HEK293T (cell line): Measurements from ENCODE around the gene CUX1.

Source experiments
- CTCF ChIA-PET: fragments of 350-600 bp; formaldehyde crosslinking; extraction: SDS; loops from one replicate; lab custom pipeline; 2021; ENCODE audit warnings: antibody characterized with exemption, inconsistent platforms; lab: Yijun Ruan, JAX
- POLR2A ChIA-PET: fragments of 350-600 bp; formaldehyde crosslinking; extraction: SDS; loops from one replicate; lab custom pipeline; 2020; ENCODE audit warnings: antibody characterized with exemption, inconsistent platforms; lab: Yijun Ruan, JAX
- DNase-seq: peaks from one replicate; pipeline ENCODE4 v3.0.0; 2012; ENCODE audit warnings: mixed read lengths; ENCODE audit errors: extremely low spot score
- ARNT ChIP-seq: fragments of 450-650 bp; IDR thresholded peaks from 2 replicates; pipeline ENCODE4 v1.6.1; 2017; ENCODE audit warnings: mild to moderate bottlenecking
- BHLHE40 ChIP-seq: fragments of 450-650 bp; IDR thresholded peaks from 2 replicates; pipeline ENCODE4 v1.6.1; 2016; ENCODE audit warnings: mild to moderate bottlenecking, moderate library complexity, borderline replicate concordance
- CTBP1 ChIP-seq: fragments of 450-650 bp; IDR thresholded peaks from 2 replicates; pipeline ENCODE4 v1.6.1; 2016; ENCODE audit warnings: borderline replicate concordance
- ELF4 ChIP-seq: fragments of 450-650 bp; IDR thresholded peaks from 2 replicates; pipeline ENCODE4 v1.6.1; 2017; ENCODE audit warnings: antibody characterized with exemption
- FOXA1 ChIP-seq: fragments of 450-650 bp; IDR thresholded peaks from 2 replicates; pipeline ENCODE4 v1.6.1; 2016; ENCODE audit warnings: mild to moderate bottlenecking
- FOXK2 ChIP-seq: fragments of 450-650 bp; IDR thresholded peaks from 2 replicates; pipeline ENCODE4 v1.6.1; 2016; ENCODE audit warnings: mild to moderate bottlenecking
- FOXM1 ChIP-seq: fragments of 450-650 bp; IDR thresholded peaks from 2 replicates; pipeline ENCODE4 v1.6.1; 2017; ENCODE audit warnings: mild to moderate bottlenecking, borderline replicate concordance
- HDGF ChIP-seq: fragments of 450-650 bp; IDR thresholded peaks from 2 replicates; pipeline ENCODE4 v1.6.1; 2017; ENCODE audit warnings: antibody characterized with exemption, borderline replicate concordance
- L3MBTL2 ChIP-seq: fragments of 450-650 bp; conservative IDR thresholded peaks from 2 replicates; pipeline ENCODE4 v1.6.1; 2016; ENCODE audit warnings: mild to moderate bottlenecking
- LEF1 ChIP-seq: fragments of 450-650 bp; IDR thresholded peaks from 2 replicates; pipeline ENCODE4 v1.6.1; 2017; ENCODE audit warnings: mild to moderate bottlenecking, borderline replicate concordance
- NFRKB ChIP-seq: fragments of 450-650 bp; IDR thresholded peaks from 2 replicates; pipeline ENCODE4 v1.6.1; 2016; ENCODE audit warnings: mild to moderate bottlenecking, moderate library complexity
- SP1 ChIP-seq: fragments of 450-650 bp; IDR thresholded peaks from 2 replicates; pipeline ENCODE4 v1.6.1; 2017
- SUZ12 ChIP-seq: fragments of 450-650 bp; IDR thresholded peaks from 2 replicates; pipeline ENCODE4 v1.6.1; 2016; ENCODE audit warnings: mild to moderate bottlenecking
- TARDBP ChIP-seq: fragments of 450-650 bp; IDR thresholded peaks from 2 replicates; pipeline ENCODE4 v1.6.1; 2016
- ZNF384 ChIP-seq: fragments of 450-650 bp; IDR thresholded peaks from 2 replicates; pipeline ENCODE4 v1.6.1; 2016
- TF ChIP-seq, protein P1 (sequence below): fragments of 450-650 bp; IDR thresholded peaks from 2 replicates; pipeline ENCODE4 v1.6.1; 2016

The CUX1 gene

DNA sequence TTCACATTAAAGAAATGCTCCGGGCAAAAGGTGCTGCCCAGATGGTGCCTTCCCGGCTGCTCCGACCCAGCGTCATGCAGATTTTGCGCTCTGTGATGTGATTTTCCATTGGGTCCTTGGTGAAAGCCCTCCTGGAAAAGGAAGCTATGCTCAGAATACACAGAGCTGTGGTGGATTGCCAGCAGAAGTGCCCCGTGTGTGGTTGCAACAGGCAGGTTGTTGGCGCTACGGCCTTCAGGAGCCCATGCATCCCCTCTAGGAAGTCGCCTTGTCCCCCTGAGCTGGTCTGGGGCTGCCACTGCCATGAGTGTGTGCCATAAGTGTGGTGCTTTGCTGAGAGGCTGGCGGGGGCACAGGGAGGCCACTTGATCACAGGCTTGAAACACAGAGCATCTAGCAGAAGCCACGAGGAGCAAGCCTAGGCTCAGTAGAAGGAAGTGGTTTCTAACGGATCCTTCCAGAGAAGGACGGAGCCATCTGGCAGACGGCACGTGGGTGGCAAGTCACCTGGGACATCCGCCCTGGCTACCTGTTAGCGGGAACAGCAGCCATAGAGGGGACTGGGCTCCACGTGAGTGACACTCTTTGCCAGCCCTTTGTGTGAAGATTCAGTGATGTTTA, 210.9 kb downstream of the CUX1 start:
- ChIA-PET CTCF (no interaction called here), POLR2A (no interaction called here)
- no peak for TF ChIP-seq CTBP1
- no peak for TF ChIP-seq FOXK2
- TF ChIP-seq ZNF384, result no peak
- TF ChIP-seq ELF4, result no peak
- no peak for TF ChIP-seq SP1
- TF ChIP-seq NFRKB, result no peak
- no peak for TF ChIP-seq BHLHE40
- no peak for TF ChIP-seq TARDBP
- TF ChIP-seq SUZ12, result no peak
- no peak for TF ChIP-seq ARNT
- no peak for TF ChIP-seq FOXA1
- TF ChIP-seq L3MBTL2, result no peak
- no peak for TF ChIP-seq LEF1
- TF ChIP-seq HDGF, result no peak
- DNase-seq, result no peak

DNA sequence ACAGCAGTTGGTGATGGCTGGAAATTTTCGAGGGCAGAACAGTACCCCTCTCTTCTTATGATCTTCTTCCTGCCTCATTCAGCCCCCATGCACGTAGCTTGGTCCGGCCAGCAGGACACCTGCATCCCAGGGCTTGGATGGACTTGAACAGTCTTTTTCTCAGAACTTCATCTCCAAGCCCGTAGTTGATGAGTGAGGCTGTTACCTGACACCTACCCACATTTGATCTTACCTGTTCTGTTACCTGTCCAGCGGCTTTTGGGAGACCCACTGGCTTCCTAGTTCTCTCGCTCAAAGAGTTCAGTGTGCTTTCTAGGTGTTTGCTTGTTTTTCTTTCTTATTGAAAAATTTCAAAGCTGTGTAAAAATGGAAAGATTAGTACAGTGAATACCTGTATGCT, 212.2 kb downstream of the CUX1 start:
- DNase-seq, result no peak
- ChIA-PET POLR2A (interaction anchor here (0.6 kb wide), 1 partner anchor 11 kb away, joined by 3 read pairs; no protein-coding TSS in a partner anchor), CTCF (no interaction called here)
- TF ChIP-seq ELF4 (no peak), ARNT (no peak), LEF1 (no peak), ZNF384 (no peak), TARDBP (no peak), FOXA1 (no peak), FOXK2 (no peak), SUZ12 (no peak), NFRKB (no peak), CTBP1 (no peak), FOXM1 (no peak), HDGF (no peak), SP1 (no peak), BHLHE40 (no peak), L3MBTL2 (no peak)
- TF ChIP-seq, protein P1, sequence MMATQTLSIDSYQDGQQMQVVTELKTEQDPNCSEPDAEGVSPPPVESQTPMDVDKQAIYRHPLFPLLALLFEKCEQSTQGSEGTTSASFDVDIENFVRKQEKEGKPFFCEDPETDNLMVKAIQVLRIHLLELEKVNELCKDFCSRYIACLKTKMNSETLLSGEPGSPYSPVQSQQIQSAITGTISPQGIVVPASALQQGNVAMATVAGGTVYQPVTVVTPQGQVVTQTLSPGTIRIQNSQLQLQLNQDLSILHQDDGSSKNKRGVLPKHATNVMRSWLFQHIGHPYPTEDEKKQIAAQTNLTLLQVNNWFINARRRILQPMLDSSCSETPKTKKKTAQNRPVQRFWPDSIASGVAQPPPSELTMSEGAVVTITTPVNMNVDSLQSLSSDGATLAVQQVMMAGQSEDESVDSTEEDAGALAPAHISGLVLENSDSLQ, result no peak

DNA sequence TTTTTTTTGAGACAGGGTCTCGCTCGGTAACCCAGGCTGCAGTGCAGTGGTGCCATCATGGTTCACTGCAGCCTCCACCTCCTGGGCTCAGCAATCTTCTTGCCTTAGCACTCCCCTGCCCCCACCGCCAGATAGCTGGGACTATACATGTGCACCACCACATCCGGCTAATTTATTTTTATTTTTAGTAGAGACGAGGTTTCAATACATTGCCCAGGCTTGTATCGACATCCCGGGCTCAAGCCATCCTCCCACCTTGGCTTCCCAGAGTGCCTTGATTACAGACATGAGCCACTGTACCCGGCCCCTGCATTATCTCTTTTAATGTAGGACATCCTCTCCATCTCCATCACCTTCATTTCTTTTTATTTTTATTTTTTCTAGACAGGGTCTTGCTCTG, 213.3 kb downstream of the CUX1 start:
- CTCF ChIA-PET, result no interaction called here
- TF ChIP-seq HDGF (no peak), ELF4 (no peak), NFRKB (no peak)
- TF ChIP-seq, protein P1, result no peak
- POLR2A ChIA-PET, result no interaction called here
- no peak for DNase-seq

DNA sequence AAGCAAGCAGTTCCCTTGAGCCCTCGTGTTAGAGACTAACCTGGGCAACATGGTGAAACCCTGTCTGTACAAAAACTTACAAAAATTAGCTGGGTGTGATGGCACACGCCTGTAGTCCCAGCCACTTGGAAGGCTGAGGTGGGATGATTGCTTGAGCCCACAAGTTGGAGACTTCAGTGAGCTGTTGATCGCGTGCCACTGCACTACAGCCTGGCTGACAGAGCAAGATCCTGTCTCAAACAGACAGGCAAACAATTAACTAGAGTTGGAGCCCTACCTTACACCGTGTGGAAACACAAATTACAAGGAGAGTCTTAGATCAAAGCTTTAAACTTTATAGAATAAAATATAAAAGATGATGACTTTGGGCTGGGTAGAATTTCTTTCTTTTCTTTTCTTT, 219.5 kb downstream of the CUX1 start:
- TF ChIP-seq, protein P1, result no peak
- TF ChIP-seq FOXM1, result no peak
- TF ChIP-seq FOXK2, result no peak
- TF ChIP-seq NFRKB, result no peak
- TF ChIP-seq ELF4, result no peak
- no peak for TF ChIP-seq ARNT
- no peak for TF ChIP-seq SP1
- TF ChIP-seq L3MBTL2, result no peak
- TF ChIP-seq FOXA1, result no peak
- no peak for TF ChIP-seq ZNF384
- ChIA-PET POLR2A (interaction anchor here (0.7 kb wide), 1 partner anchor 116 kb away, joined by 3 read pairs; no protein-coding TSS in a partner anchor), CTCF (no interaction called here)
- no peak for DNase-seq

DNA sequence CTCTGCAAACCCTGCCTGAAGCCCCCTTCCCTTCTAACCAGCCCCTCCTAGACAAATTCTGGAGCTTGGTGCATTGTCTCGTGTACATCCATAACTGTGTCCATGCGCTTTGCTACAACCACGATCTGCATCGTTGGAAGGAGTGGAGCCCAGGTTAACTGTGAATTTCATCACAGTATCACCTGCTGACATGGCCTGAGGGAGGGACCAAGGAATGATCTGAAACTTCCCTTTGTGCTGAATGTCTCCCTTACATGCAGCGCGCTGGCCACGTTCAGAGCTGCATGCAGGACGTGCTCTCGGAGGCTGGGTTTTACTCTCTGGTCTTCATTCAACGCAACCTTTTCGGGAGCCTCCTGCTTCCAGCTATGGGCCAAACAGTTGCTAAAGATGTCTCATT, 222.3 kb downstream of the CUX1 start:
- CTCF ChIA-PET, result no interaction called here
- POLR2A ChIA-PET, result no interaction called here
- no peak for TF ChIP-seq FOXM1
- TF ChIP-seq FOXA1, result no peak
- TF ChIP-seq SUZ12, result no peak
- TF ChIP-seq ARNT, result no peak
- no peak for TF ChIP-seq LEF1
- no peak for TF ChIP-seq ELF4
- no peak for TF ChIP-seq BHLHE40
- no peak for TF ChIP-seq L3MBTL2
- TF ChIP-seq, protein P1, result no peak
- TF ChIP-seq TARDBP, result no peak
- no peak for TF ChIP-seq FOXK2
- TF ChIP-seq CTBP1, result no peak
- no peak for TF ChIP-seq NFRKB
- no peak for TF ChIP-seq ZNF384
- TF ChIP-seq HDGF, result no peak
- TF ChIP-seq SP1, result no peak
- no peak for DNase-seq

DNA sequence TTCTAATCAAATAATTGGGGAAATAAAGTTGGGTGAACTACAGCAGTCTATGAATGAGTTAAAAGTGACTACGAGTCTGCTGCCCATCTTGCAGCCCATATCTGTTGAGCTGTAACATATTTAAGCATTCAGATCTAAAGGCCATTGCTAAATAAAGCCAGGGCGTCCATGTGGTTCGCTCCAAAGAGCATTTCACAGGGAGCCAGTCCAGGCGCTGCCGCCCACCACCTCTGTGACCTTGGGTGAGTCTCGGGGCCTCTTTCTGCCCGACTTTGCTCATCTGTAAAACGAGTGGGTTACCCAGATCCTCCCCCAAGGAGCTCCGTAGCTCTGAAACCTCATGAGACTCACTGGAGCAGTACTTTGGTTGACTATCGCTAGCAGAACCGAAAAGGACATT, 223.1 kb downstream of the CUX1 start:
- no peak for DNase-seq
- POLR2A ChIA-PET, result no interaction called here
- CTCF ChIA-PET, result no interaction called here

More for the DNA sequence above, 223.1 kb downstream of the CUX1 start:
- no peak for TF ChIP-seq FOXK2
- no peak for TF ChIP-seq FOXM1
- TF ChIP-seq ARNT, result no peak
- TF ChIP-seq SP1, result no peak
- no peak for TF ChIP-seq BHLHE40
- no peak for TF ChIP-seq SUZ12
- no peak for TF ChIP-seq ZNF384
- TF ChIP-seq NFRKB, result no peak
